Measurements from ENCODE around the gene DEFB132.

The DEFB132 gene

DNA sequence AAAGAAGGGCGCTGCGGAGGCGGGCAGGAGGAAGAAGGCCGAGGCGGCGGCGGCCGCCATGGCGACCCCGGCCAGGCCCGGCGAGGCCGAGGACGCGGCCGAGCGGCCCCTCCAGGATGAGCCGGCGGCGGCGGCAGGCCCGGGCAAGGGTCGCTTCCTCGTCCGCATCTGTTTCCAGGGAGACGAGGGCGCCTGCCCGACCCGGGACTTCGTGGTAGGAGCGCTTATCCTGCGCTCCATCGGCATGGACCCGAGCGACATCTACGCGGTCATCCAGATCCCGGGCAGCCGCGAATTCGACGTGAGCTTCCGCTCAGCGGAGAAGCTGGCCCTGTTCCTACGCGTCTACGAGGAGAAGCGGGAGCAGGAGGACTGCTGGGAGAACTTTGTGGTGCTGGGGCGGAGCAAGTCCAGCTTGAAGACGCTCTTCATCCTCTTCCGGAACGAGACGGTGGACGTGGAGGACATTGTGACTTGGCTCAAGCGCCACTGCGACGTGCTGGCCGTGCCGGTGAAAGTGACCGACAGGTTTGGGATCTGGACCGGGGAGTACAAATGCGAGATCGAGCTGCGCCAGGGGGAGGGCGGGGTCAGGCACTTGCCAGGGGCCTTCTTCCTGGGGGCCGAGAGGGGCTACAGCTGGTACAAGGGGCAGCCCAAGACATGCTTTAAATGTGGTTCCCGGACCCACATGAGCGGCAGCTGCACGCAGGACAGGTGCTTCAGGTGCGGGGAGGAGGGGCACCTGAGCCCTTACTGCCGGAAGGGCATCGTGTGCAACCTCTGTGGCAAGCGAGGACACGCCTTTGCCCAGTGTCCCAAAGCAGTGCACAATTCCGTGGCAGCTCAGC, 40.6 kb downstream of the DEFB132 start:
- peak; percentile 39 for DNase-seq (ENCODE audit: low spot score)

DNA sequence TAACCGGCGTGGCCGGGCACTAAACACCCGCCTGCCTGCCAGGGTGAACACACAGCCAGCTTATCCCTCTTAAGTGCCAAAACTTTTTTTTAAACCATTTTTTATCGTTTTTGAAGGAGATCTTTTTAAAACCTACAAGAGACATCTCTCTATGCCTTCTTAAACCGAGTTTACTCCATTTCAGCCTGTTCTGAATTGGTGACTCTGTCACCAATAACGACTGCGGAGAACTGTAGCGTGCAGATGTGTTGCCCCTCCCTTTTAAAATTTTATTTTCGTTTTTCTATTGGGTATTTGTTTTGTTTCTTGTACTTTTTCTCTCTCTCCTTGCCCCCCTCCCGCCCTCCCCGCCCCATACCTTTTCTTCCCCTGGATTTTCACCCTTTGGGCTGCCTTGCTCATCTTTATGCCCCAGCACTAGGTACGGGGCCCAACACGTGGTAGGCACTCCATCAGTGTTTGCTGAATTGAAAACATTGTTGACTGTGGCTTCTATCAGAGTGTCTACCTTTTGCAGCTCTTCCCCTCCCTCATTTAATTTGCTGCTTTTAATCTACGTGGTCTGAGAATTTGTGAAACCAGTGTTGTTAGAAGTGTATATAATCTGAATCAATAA, 41.4 kb downstream of the DEFB132 start:
- no peak for DNase-seq (ENCODE audit: low spot score)

GRCh38 chr20:300345-300990, 42.9 kb downstream of the DEFB132 start:
- DNase-seq (ENCODE audit: low spot score) = no peak

- DNase-seq (ENCODE audit: low spot score) = no peak
These were observed 44.6 kb downstream of the DEFB132 start for GRCh38 chr20:301886-302848.

- no peak for DNase-seq (ENCODE audit: low spot score)
These were observed 48.2 kb downstream of the DEFB132 start for GRCh38 chr20:305745-306144.

GRCh38 chr20:308427-309038, 51.0 kb downstream of the DEFB132 start:
- no peak for DNase-seq (ENCODE audit: low spot score)

DNA sequence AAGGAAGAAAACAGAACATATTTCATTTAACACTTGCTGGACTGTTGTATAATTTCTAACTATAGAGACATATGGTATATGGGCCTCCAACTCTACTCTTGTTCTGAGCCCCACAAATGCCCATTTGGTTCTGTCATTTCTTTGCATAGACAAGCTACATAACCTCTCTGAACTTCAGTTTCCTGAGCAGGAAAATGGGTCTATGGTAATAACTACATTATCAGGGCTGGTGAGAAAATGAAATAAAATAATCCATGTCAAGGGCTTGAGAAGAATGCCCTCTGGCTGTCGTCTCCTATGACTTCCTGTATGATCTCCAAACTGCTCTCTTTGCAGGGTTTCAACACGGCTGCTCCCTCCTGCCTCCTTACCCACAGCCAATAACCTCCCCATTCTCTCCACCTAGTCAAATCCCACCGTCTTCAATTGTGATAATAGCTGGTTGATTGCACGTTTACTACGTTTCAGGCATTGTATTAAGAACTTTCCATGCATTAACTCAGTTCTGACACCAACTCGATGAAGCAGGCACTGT, 51.8 kb downstream of the DEFB132 start:
- no peak for DNase-seq (ENCODE audit: low spot score)

GRCh38 chr20:309841-310644, 52.5 kb downstream of the DEFB132 start:
- peak; percentile 93 for DNase-seq (ENCODE audit: low spot score)

- DNase-seq (ENCODE audit: low spot score) = no peak
These were observed 53.1 kb downstream of the DEFB132 start for GRCh38 chr20:310645-311044.

Data from kidney capillary endothelial cell (primary cell).